Natural killer cell treated with Interleukin-12 subunit alpha and Interleukin-12 subunit beta and Interleukin-15 and Interleukin-18, amount 100 ng/mL, for 72 hours (primary cell): ENCODE results near the gene RBM14. TPM values are rescaled to one million over a fixed set of nuclear protein-coding genes. Genes with fewer than 3 reads are reported as not detected.
"Not testable (repeated sequence)": the region's sequence is repeated elsewhere in the genome, so short reads cannot be mapped to it uniquely, and the experiment has no call there.

Experiments
- ATAC-seq, 2 donors: fragments of 150-1000 bp; cut with Tn5 transposase in 1 of 2; sonication (Bioruptor Pico), chemical (Tn5 transposase) in 1 of 2; 2 replicates each; pipeline ENCODE4 v1.10.0; 2021
- DNase-seq: peaks from one replicate; pipeline ENCODE4 v3.0.0; 2022; ENCODE audit warnings: low spot score
- H3K27ac Mint-ChIP-seq, 2 donors: 1 replicate in 1 of 2; 2 replicates in 1 of 2; pipeline ENCODE4 v1.8.0; 2022; ENCODE audit warnings: mixed read lengths in 2 of 2, mild to moderate bottlenecking in 1 of 2, moderate library complexity in 1 of 2
- H3K27me3 Mint-ChIP-seq, 2 donors: 1 replicate in 1 of 2; 2 replicates in 1 of 2; pipeline ENCODE4 v1.8.0; 2022; ENCODE audit warnings: mixed read lengths in 2 of 2
- H3K36me3 Mint-ChIP-seq: one replicate; pipeline ENCODE4 v1.8.0; 2022; ENCODE audit warnings: mixed read lengths
- H3K4me1 Mint-ChIP-seq, 2 donors: 1 replicate in 1 of 2; 2 replicates in 1 of 2; pipeline ENCODE4 v1.8.0; 2022; ENCODE audit warnings: low read depth in 2 of 2, mixed read lengths in 2 of 2, mild to moderate bottlenecking in 1 of 2
- H3K4me3 Mint-ChIP-seq: one replicate; pipeline ENCODE4 v1.8.0; 2022; ENCODE audit warnings: mixed read lengths
- H3K9me3 Mint-ChIP-seq: 2 replicates; pipeline ENCODE4 v1.8.0; 2022; ENCODE audit warnings: mixed read lengths
- total RNA-seq, 2 donors: library from RNA; stranded (reverse); gene quantifications; one replicate each; pipeline ENCODE4 v1.2.3, GENCODE V29; 2022

The RBM14 gene
- total RNA-seq, 2 donors from 2014 or later, result 122 to 201 TPM

GRCh38 chr11:66589996-66590675, 26.3 kb upstream of the RBM14 start:
- Mint-ChIP-seq H3K9me3 (no peaks in the 10 kb centered on the region), H3K4me3 (no peak overlapping the region), H3K27ac (no peak overlapping the region), H3K27me3 (no peaks in the 10 kb centered on the region), H3K4me1 (peaks cover 10 to 20% of the 10 kb centered on the region in 2 donors), H3K36me3 (no peaks in the 10 kb centered on the region)
- DNase-seq (no peak), ATAC-seq (no peak)

- H3K36me3 Mint-ChIP-seq, result no peaks in the 10 kb centered on the region
- H3K27ac Mint-ChIP-seq, result no peak overlapping the region
- H3K27me3 Mint-ChIP-seq, result no peaks in the 10 kb centered on the region
- H3K4me3 Mint-ChIP-seq, result no peak overlapping the region
- peaks cover 10 to 29% of the 10 kb centered on the region in 2 donors for H3K4me1 Mint-ChIP-seq
- ATAC-seq, result no peak
- no peak for DNase-seq
- H3K9me3 Mint-ChIP-seq, result no peaks in the 10 kb centered on the region
These were observed 25.3 kb upstream of the RBM14 start for GRCh38 chr11:66591175-66591574.

- H3K9me3 Mint-ChIP-seq, result no peaks in the 10 kb centered on the region
- peak; percentile 97 to 98 for ATAC-seq
- DNase-seq, result peak; percentile 98
- peak within 1 kb of the TSS; percentile 100 for H3K4me3 Mint-ChIP-seq
- H3K27ac Mint-ChIP-seq, result peak within 1 kb of the TSS; percentile 91 to 99
- H3K4me1 Mint-ChIP-seq, result peaks cover 10 to 29% of the 10 kb centered on the region in 2 donors
- no peaks in the 10 kb centered on the region for H3K36me3 Mint-ChIP-seq
- no peaks in the 10 kb centered on the region for H3K27me3 Mint-ChIP-seq
These were observed 23.8 kb upstream of the RBM14 start, which contains the start of the genes CCDC87 and CCS for GRCh38 chr11:66592457-66593302. Gene CCDC87, minus strand, starts transcription at chr11:66593063. Its CDS starts 48 bp downstream, at chr11:66593015. Gene CCS, plus strand, starts transcription at chr11:66593185. Its CDS starts 77 bp downstream, at chr11:66593262.

GRCh38 chr11:66593303-66593635, 23.2 kb upstream of the RBM14 start:
- ATAC-seq (no peak), DNase-seq (no peak)
- H3K27me3 Mint-ChIP-seq, result no peaks in the 10 kb centered on the region
- H3K27ac Mint-ChIP-seq, result peak overlapping the region; percentile 91 to 99
- peaks cover 10 to 29% of the 10 kb centered on the region in 2 donors for H3K4me1 Mint-ChIP-seq
- no peaks in the 10 kb centered on the region for H3K9me3 Mint-ChIP-seq
- peak overlapping the region; percentile 100 for H3K4me3 Mint-ChIP-seq
- H3K36me3 Mint-ChIP-seq, result no peaks in the 10 kb centered on the region

- Mint-ChIP-seq H3K4me3 (peak overlapping the region; percentile 100), H3K4me1 (peaks cover 10 to 29% of the 10 kb centered on the region in 2 donors), H3K36me3 (no peaks in the 10 kb centered on the region), H3K27ac (peak overlapping the region; percentile 91 to 99), H3K9me3 (no peaks in the 10 kb centered on the region), H3K27me3 (no peaks in the 10 kb centered on the region)
- DNase-seq (no peak), ATAC-seq (no peak)
These were observed 22.8 kb upstream of the RBM14 start for GRCh38 chr11:66593650-66594049.

GRCh38 chr11:66595245-66595904, 21.1 kb upstream of the RBM14 start:
- H3K27me3 Mint-ChIP-seq, result no peaks in the 10 kb centered on the region
- DNase-seq, result no peak
- H3K36me3 Mint-ChIP-seq, result no peaks in the 10 kb centered on the region
- H3K27ac Mint-ChIP-seq, result peak overlapping the region in 1 of 2 donors; percentile 34
- H3K4me3 Mint-ChIP-seq, result no peak overlapping the region
- no peaks in the 10 kb centered on the region for H3K9me3 Mint-ChIP-seq
- no peak for ATAC-seq
- H3K4me1 Mint-ChIP-seq, result peaks cover 10 to 29% of the 10 kb centered on the region in 2 donors

GRCh38 chr11:66598993-66599392, 17.4 kb upstream of the RBM14 start:
- DNase-seq (no peak), ATAC-seq (no peak)
- H3K9me3 Mint-ChIP-seq, result no peaks in the 10 kb centered on the region
- no peak overlapping the region for H3K4me3 Mint-ChIP-seq
- H3K27ac Mint-ChIP-seq, result no peak overlapping the region
- H3K36me3 Mint-ChIP-seq, result no peaks in the 10 kb centered on the region
- peaks cover 0 to 14% of the 10 kb centered on the region in 2 donors for H3K4me1 Mint-ChIP-seq
- H3K27me3 Mint-ChIP-seq, result no peaks in the 10 kb centered on the region

GRCh38 chr11:66600219-66600618, 16.2 kb upstream of the RBM14 start:
- Mint-ChIP-seq H3K27me3 (no peaks in the 10 kb centered on the region), H3K4me1 (peaks cover 0 to 8% of the 10 kb centered on the region in 2 donors), H3K36me3 (no peaks in the 10 kb centered on the region), H3K9me3 (no peaks in the 10 kb centered on the region), H3K4me3 (no peak overlapping the region), H3K27ac (no peak overlapping the region)
- ATAC-seq (no peak), DNase-seq (no peak)

GRCh38 chr11:66600631-66601233, 15.7 kb upstream of the RBM14 start:
- Mint-ChIP-seq H3K27me3 (no peaks in the 10 kb centered on the region), H3K4me1 (peaks cover 0 to 3% of the 10 kb centered on the region in 2 donors), H3K27ac (no peak overlapping the region), H3K36me3 (no peaks in the 10 kb centered on the region), H3K4me3 (no peak overlapping the region), H3K9me3 (no peaks in the 10 kb centered on the region)
- DNase-seq (no peak), ATAC-seq (no peak)

GRCh38 chr11:66603072-66603471, 13.4 kb upstream of the RBM14 start:
- H3K4me3 Mint-ChIP-seq, result no peak overlapping the region
- no peaks in the 10 kb centered on the region for H3K4me1 Mint-ChIP-seq
- H3K36me3 Mint-ChIP-seq, result no peaks in the 10 kb centered on the region
- no peak overlapping the region for H3K27ac Mint-ChIP-seq
- no peaks in the 10 kb centered on the region for H3K27me3 Mint-ChIP-seq
- DNase-seq, result no peak
- H3K9me3 Mint-ChIP-seq, result no peaks in the 10 kb centered on the region
- no peak for ATAC-seq

GRCh38 chr11:66604155-66604554, 12.3 kb upstream of the RBM14 start:
- no peak for DNase-seq
- Mint-ChIP-seq H3K27me3 (no peaks in the 10 kb centered on the region), H3K36me3 (no peaks in the 10 kb centered on the region), H3K9me3 (no peaks in the 10 kb centered on the region), H3K27ac (no peak overlapping the region), H3K4me3 (no peak overlapping the region), H3K4me1 (no peaks in the 10 kb centered on the region)
- no peak for ATAC-seq

GRCh38 chr11:66606608-66607007, 9.8 kb upstream of the RBM14 start:
- DNase-seq, ATAC-seq, H3K9me3 Mint-ChIP-seq, H3K4me3 Mint-ChIP-seq, H3K27ac Mint-ChIP-seq, H3K27me3 Mint-ChIP-seq, H3K36me3 Mint-ChIP-seq: not testable (repeated sequence)
- peaks cover 3 to 14% of the 10 kb centered on the region in 2 donors for H3K4me1 Mint-ChIP-seq

- Mint-ChIP-seq H3K4me3 (no peak overlapping the region), H3K9me3 (no peaks in the 10 kb centered on the region), H3K36me3 (no peaks in the 10 kb centered on the region), H3K4me1 (peaks cover 3 to 14% of the 10 kb centered on the region in 2 donors), H3K27ac (peak overlapping the region in 1 of 2 donors; percentile 39), H3K27me3 (no peaks in the 10 kb centered on the region)
- ATAC-seq (no peak), DNase-seq (no peak)
These were observed 9.2 kb upstream of the RBM14 start for GRCh38 chr11:66607126-66607834.
